ENCODE measurements around the gene TMEM176A. TPM values are rescaled to one million over a fixed set of nuclear protein-coding genes. Genes with fewer than 3 reads are reported as not detected.

The TMEM176A gene
- total RNA-seq, 1 donor from 2014 or later: not detected

DNA sequence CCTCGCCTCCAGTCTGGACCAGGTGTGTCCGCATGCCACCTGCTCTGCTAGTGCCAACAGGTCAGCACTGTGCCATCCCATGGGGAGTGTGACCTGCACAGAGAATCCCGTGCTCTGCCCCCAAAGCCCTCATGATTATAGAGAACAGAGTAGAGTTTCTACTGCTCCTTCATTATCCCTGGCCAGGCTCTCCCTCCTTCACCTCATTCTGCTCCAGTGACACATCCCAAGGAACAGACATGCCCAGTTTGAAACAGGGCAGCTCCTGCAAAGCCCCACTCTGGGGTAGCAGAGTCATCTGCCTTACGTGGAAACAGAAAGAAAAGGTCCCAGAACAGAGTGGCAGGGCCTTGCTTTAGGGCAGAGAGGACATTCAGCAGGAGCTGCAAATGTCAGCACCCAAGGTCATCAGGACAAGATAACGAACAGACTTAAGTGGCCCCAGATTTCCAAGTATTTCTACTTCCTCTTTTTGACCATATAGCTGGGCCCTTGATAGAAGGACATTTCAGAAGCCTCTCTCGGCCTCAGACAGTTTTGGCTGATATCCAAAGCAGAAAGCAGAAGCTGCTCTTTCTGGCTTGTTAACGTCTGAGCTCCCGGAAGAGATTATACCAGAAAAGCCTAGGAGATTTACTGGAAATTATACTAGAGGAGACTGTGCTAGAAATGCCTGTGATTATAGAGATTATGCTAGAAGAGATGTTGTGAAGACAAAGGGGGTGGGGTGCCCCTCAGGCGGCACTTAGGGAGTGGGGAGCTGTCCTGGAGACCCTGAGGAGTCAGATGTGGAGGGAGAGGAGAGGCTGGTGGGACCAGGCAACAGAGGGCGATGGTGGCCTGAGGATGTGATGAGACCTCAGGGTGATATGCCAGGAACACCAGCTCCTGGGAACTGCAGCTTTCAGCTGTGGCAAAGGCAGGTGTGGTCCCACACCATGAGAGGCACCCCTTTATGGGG lies 13.0 kb upstream of the TMEM176A start:
- no peaks in the 10 kb centered on the region for H3K9me3 Mint-ChIP-seq
- H3K4me1 Mint-ChIP-seq: peaks cover 7% of the 10 kb centered on the region
- no peaks in the 10 kb centered on the region for H3K36me3 Mint-ChIP-seq (ENCODE audit: low read depth)
- no peak for TF ChIP-seq CTCF (IDR thresholded peaks at IDR 0.05)
- H3K4me3 Mint-ChIP-seq: no peak overlapping the region
- no peak for ATAC-seq (ENCODE audit: low read depth)
- intact Hi-C loops (cut with micrococcal nuclease): no loop called here
- H3K27me3 Mint-ChIP-seq: peaks cover 17% of the 10 kb centered on the region
- POLR2A ChIA-PET: no interaction called here
- H3K27ac Mint-ChIP-seq: no peak overlapping the region
- CTCF ChIA-PET: interaction anchor here (1.9 kb wide), 1 partner anchor 9 kb away, joined by 5 read pairs; no protein-coding TSS in a partner anchor
- DNase-seq: no peak

- Mint-ChIP-seq H3K4me1 (peaks cover 7% of the 10 kb centered on the region), H3K9me3 (no peaks in the 10 kb centered on the region), H3K4me3 (no peak overlapping the region), H3K27me3 (peaks cover 14% of the 10 kb centered on the region), H3K27ac (no peak overlapping the region), H3K36me3 (ENCODE audit: low read depth) (no peaks in the 10 kb centered on the region)
- CTCF ChIA-PET: interaction anchor here (1.9 kb wide), 1 partner anchor 10 kb away, joined by 5 read pairs; no protein-coding TSS in a partner anchor
- TF ChIP-seq CTCF (IDR thresholded peaks at IDR 0.05): no peak
- ATAC-seq (ENCODE audit: low read depth) (no peak), DNase-seq (no peak)
- intact Hi-C loops (cut with micrococcal nuclease): no loop called here
- POLR2A ChIA-PET: no interaction called here
Observed at GRCh38 chr7:150788474-150789269, 11.9 kb upstream of the TMEM176A start.

GRCh38 chr7:150790416-150791075 lies 10.0 kb upstream of the TMEM176A start:
- ChIA-PET CTCF (no interaction called here), POLR2A (no interaction called here)
- peaks cover 10% of the 10 kb centered on the region for H3K27me3 Mint-ChIP-seq
- no peak overlapping the region for H3K27ac Mint-ChIP-seq
- H3K4me3 Mint-ChIP-seq: no peak overlapping the region
- no peaks in the 10 kb centered on the region for H3K9me3 Mint-ChIP-seq
- peaks cover 7% of the 10 kb centered on the region for H3K4me1 Mint-ChIP-seq
- TF ChIP-seq CTCF (IDR thresholded peaks at IDR 0.05): no peak
- no peak for ATAC-seq (ENCODE audit: low read depth)
- DNase-seq: no peak
- no peaks in the 10 kb centered on the region for H3K36me3 Mint-ChIP-seq (ENCODE audit: low read depth)
- intact Hi-C loops (cut with micrococcal nuclease): no loop called here

DNA sequence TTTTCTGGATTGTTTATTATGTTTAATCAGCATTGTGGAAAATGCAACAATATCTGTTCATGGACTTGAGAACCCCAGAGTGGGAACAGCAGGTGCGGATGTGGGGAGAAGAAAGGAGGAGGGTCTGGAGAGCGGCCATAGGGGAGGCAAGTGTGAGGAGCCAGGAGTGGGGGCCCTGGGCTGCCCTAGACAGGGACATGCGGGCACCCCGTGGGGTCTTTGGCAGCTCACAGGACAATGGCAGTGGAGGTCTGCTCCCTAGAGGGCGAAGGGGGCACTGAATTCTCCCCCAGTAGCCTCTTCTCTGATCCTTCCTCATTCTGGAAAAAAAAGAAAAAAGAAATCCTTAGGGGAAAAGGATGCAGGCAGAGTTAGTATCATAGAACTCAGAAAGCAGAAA lies 9.3 kb upstream of the TMEM176A start:
- peaks cover 7% of the 10 kb centered on the region for H3K4me1 Mint-ChIP-seq
- H3K9me3 Mint-ChIP-seq: peaks cover 4% of the 10 kb centered on the region
- TF ChIP-seq CTCF (IDR thresholded peaks at IDR 0.05): no peak
- no peak overlapping the region for H3K4me3 Mint-ChIP-seq
- no peak for DNase-seq
- no peak overlapping the region for H3K27ac Mint-ChIP-seq
- H3K36me3 Mint-ChIP-seq (ENCODE audit: low read depth): no peaks in the 10 kb centered on the region
- ChIA-PET CTCF (no interaction called here), POLR2A (no interaction called here)
- intact Hi-C loops (cut with micrococcal nuclease): no loop called here
- ATAC-seq (ENCODE audit: low read depth): no peak
- peaks cover 13% of the 10 kb centered on the region for H3K27me3 Mint-ChIP-seq
